ENCODE measurements around the gene CUX1. TPM values are rescaled to one million over a fixed set of nuclear protein-coding genes. Genes with fewer than 3 reads are reported as not detected.

The CUX1 gene
- total and polyA plus RNA-seq, 2 donors (not counting 1 experiment from before 2014, with no cell fraction given) = 10.8 to 86.5 TPM

- no peaks in the 10 kb centered on the region for H3K9me3 Mint-ChIP-seq (ENCODE audit: insufficient read depth)
- H3K9ac ChIP-seq (ENCODE audit: low read length) = no peak overlapping the region
- no peaks in the 10 kb centered on the region for H3K9me3 ChIP-seq (ENCODE audit: control extremely low read depth in 1 of 3, control insufficient read depth in 2 of 3, insufficient read depth in 1 of 3, low read length in 2 of 3)
- no peaks in the 10 kb centered on the region for H3K27me3 ChIP-seq (replicated peaks in 1 of 4; ENCODE audit: control extremely low read depth in 1 of 4, control insufficient read depth in 3 of 4, insufficient read depth in 4 of 4, low read length in 3 of 4)
- H3K4me3 Mint-ChIP-seq = peak overlapping the region; percentile 41
- intact Hi-C loops (cut with micrococcal nuclease) = no loop called here
- CTCF ChIA-PET = interaction anchor here (0.6 to 1.5 kb wide), 6 partner anchors 10 to 1120 kb away, joined by 3 read pairs; no protein-coding TSS in a partner anchor
- H3K4me1 ChIP-seq (ENCODE audit: control insufficient read depth in 2 of 2, insufficient read depth in 2 of 2, low read length in 2 of 2) = peaks cover 60 to 75% of the 10 kb centered on the region in 2 donors
- peaks cover 90% of the 10 kb centered on the region for H4K20me1 ChIP-seq (ENCODE audit: control insufficient read depth, insufficient read depth, low read length, poor library complexity, severe bottlenecking)
- H3K79me2 ChIP-seq (ENCODE audit: control insufficient read depth, insufficient read depth, low read length) = peaks cover 92% of the 10 kb centered on the region
- H3K4me2 ChIP-seq (replicated peaks; ENCODE audit: low read depth, low read length, poor library complexity, severe bottlenecking) = peak overlapping the region; percentile 60
- no peaks in the 10 kb centered on the region for H3K27me3 Mint-ChIP-seq
- no peak overlapping the region for H3K4me3 ChIP-seq (ENCODE audit: control extremely low read depth in 1 of 5, extremely low read depth in 1 of 5, insufficient read depth in 1 of 5, low read depth in 2 of 5, low read length in 4 of 5)
- peaks cover 83% of the 10 kb centered on the region for H3K4me1 Mint-ChIP-seq
- POLR2A ChIA-PET = interaction anchor here (0.7 to 1.7 kb wide), 4 partner anchors 8 to 151 kb away, joined by 3 to 11 read pairs (median 6); no protein-coding TSS in a partner anchor
- WGBS (ENCODE audit: insufficient coverage) = 83% methylated on average over 3 of the region's 3 CpGs
- no peak for DNase-seq
- ATAC-seq (ENCODE audit: low read depth) = no peak
- peaks cover 0 to 17% of the 10 kb centered on the region in 2 experiments for H3K36me3 ChIP-seq (replicated peaks in 1 of 2; ENCODE audit: control extremely low read depth in 1 of 2, control insufficient read depth in 1 of 2, extremely low read depth in 1 of 2, insufficient read depth in 2 of 2, low read length in 1 of 2)
- peak overlapping the region in 1 of 2 donors; percentile 60 for H3K27ac ChIP-seq (ENCODE audit: low read length in 2 of 2)
- no peak overlapping the region for H2AFZ ChIP-seq (ENCODE audit: insufficient read depth, low read depth, low read length, poor library complexity, severe bottlenecking)
- no peak for TF ChIP-seq EZH2 (IDR thresholded peaks at IDR 0.05; ENCODE audit: borderline replicate concordance, insufficient read depth, low read depth, low read length, poor library complexity, severe bottlenecking)
- TF ChIP-seq, protein P1, sequence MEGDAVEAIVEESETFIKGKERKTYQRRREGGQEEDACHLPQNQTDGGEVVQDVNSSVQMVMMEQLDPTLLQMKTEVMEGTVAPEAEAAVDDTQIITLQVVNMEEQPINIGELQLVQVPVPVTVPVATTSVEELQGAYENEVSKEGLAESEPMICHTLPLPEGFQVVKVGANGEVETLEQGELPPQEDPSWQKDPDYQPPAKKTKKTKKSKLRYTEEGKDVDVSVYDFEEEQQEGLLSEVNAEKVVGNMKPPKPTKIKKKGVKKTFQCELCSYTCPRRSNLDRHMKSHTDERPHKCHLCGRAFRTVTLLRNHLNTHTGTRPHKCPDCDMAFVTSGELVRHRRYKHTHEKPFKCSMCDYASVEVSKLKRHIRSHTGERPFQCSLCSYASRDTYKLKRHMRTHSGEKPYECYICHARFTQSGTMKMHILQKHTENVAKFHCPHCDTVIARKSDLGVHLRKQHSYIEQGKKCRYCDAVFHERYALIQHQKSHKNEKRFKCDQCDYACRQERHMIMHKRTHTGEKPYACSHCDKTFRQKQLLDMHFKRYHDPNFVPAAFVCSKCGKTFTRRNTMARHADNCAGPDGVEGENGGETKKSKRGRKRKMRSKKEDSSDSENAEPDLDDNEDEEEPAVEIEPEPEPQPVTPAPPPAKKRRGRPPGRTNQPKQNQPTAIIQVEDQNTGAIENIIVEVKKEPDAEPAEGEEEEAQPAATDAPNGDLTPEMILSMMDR (IDR thresholded peaks at IDR 0.05) = no peak
- H3K27ac Mint-ChIP-seq = peak overlapping the region; percentile 77
Observed at GRCh38 chr7:102294589-102294988, 477.2 kb downstream of the CUX1 start.

DNA sequence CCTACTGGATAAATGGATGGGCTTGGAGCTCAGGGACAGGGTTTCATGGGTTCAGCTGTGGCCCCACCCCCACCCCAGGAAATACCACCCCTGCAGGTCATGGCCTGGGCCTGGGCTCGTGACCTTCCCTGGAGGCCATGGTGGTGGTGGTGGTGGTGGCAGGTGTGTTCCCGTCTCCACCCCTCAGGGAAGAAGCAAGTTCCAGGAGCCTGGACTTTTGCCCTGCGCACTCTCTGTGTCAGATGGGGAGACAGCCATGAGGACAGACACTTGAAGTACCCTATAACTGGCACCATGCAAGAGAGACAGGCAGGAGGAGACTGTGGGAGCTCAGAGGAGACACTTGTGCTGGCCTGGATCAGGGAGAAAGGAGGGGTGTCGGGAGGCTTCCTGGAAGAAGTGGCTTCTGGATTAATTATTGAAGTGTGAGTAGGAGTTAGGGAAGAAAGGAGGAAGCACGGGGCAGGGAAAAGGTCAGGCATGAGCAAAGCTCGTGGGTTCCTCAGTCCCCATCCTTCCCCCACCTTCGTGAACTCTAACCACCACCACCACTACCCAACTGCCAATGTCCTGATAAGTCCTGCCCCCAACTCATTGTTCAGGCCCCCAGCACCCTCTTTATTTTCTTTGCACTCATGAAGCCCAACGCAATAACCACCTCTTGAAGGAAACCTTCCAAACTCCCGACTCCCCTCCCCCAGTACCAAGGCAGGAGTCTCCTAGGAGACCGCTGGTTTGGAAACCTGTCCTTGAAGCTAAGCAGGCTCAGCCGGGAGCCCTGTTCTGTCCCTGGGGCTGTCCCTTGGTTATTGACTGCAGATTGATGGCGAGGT, 478.1 kb downstream of the CUX1 start:
- H3K4me1 Mint-ChIP-seq = peaks cover 80% of the 10 kb centered on the region
- peaks cover 0 to 21% of the 10 kb centered on the region in 2 experiments for H3K36me3 ChIP-seq (replicated peaks in 1 of 2; ENCODE audit: control extremely low read depth in 1 of 2, control insufficient read depth in 1 of 2, extremely low read depth in 1 of 2, insufficient read depth in 2 of 2, low read length in 1 of 2)
- no peak overlapping the region for H3K9ac ChIP-seq (ENCODE audit: low read length)
- TF ChIP-seq EZH2 (IDR thresholded peaks at IDR 0.05; ENCODE audit: borderline replicate concordance, insufficient read depth, low read depth, low read length, poor library complexity, severe bottlenecking) = no peak
- TF ChIP-seq, protein P1 (IDR thresholded peaks at IDR 0.05) = no peak
- 77% methylated on average over 9 of the region's 12 CpGs for WGBS (ENCODE audit: insufficient coverage)
- no peak for ATAC-seq (ENCODE audit: low read depth)
- H3K4me3 Mint-ChIP-seq = peak overlapping the region; percentile 19
- H3K27ac Mint-ChIP-seq = peak overlapping the region; percentile 80
- ChIA-PET CTCF (interaction anchor here (1.0 to 1.1 kb wide), 2 partner anchors 12 to 25 kb away, joined by 3 to 4 read pairs; no protein-coding TSS in a partner anchor), POLR2A (interaction anchor here (1.0 kb wide), 1 partner anchor 11 kb away, joined by 3 read pairs; no protein-coding TSS in a partner anchor)
- intact Hi-C loops (cut with micrococcal nuclease) = no loop called here
- no peak overlapping the region for H2AFZ ChIP-seq (ENCODE audit: insufficient read depth, low read depth, low read length, poor library complexity, severe bottlenecking)
- no peak overlapping the region for H3K4me3 ChIP-seq (ENCODE audit: control extremely low read depth in 1 of 5, extremely low read depth in 1 of 5, insufficient read depth in 1 of 5, low read depth in 2 of 5, low read length in 4 of 5)
- peaks cover 93% of the 10 kb centered on the region for H4K20me1 ChIP-seq (ENCODE audit: control insufficient read depth, insufficient read depth, low read length, poor library complexity, severe bottlenecking)
- H3K4me2 ChIP-seq (replicated peaks; ENCODE audit: low read depth, low read length, poor library complexity, severe bottlenecking) = peak overlapping the region; percentile 60
- peaks cover 98% of the 10 kb centered on the region for H3K79me2 ChIP-seq (ENCODE audit: control insufficient read depth, insufficient read depth, low read length)
- peak overlapping the region in 1 of 2 donors; percentile 60 for H3K27ac ChIP-seq (ENCODE audit: low read length in 2 of 2)
- H3K9me3 Mint-ChIP-seq (ENCODE audit: insufficient read depth) = no peaks in the 10 kb centered on the region
- no peaks in the 10 kb centered on the region for H3K27me3 ChIP-seq (replicated peaks in 1 of 4; ENCODE audit: control extremely low read depth in 1 of 4, control insufficient read depth in 3 of 4, insufficient read depth in 4 of 4, low read length in 3 of 4)
- H3K27me3 Mint-ChIP-seq = no peaks in the 10 kb centered on the region
- DNase-seq = no peak
- peaks cover 55 to 66% of the 10 kb centered on the region in 2 donors for H3K4me1 ChIP-seq (ENCODE audit: control insufficient read depth in 2 of 2, insufficient read depth in 2 of 2, low read length in 2 of 2)
- no peaks in the 10 kb centered on the region for H3K9me3 ChIP-seq (ENCODE audit: control extremely low read depth in 1 of 3, control insufficient read depth in 2 of 3, insufficient read depth in 1 of 3, low read length in 2 of 3)
